DMS114 treated with DMSO at 0.1 percent for 48 hours (cell line): Measurements from ENCODE around the gene TSPAN5.
"Not testable (repeated sequence)": the region's sequence is repeated elsewhere in the genome, so short reads cannot be mapped to it uniquely, and the experiment has no call there.

Source experiments
- DNase-seq: peaks from one replicate; lab custom pipeline; 2025; ENCODE audit not compliant: unreplicated experiment; lab: John Stamatoyannopoulos, UW

TSPAN5 gene

DNA sequence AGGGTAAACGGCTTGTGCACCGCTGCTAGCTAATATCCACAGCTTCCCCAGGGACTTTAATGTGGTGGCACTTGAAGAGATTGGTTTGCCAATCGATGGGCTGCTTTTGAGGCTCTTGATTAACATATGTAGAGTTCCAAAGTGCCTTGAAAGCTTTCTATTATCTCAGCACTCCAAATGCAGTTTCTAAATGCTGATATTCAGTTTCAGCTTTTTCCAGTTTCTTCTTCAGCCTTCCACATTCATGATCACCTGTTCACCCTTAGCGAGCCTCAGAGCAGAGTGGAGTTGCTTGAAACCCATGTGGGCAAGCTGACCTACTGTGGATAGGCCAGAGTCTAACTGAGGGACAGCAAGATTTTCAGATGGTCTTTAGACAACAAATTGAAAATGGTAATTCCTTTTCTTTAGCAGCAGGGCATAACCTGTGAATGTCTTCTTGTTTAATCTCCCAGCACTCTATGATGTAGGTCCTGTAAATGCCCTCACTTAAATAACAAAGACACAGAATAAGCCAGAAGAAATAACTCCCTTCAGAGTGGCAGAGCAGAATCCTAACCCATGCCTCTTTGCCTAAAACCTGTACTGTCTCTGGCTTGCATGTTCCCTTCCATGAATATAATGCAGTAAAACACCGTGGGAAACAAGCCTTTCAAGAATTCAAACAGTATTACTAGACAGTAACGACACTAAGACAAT lies 99.8 kb downstream of the TSPAN5 start:
- no peak for DNase-seq

DNA sequence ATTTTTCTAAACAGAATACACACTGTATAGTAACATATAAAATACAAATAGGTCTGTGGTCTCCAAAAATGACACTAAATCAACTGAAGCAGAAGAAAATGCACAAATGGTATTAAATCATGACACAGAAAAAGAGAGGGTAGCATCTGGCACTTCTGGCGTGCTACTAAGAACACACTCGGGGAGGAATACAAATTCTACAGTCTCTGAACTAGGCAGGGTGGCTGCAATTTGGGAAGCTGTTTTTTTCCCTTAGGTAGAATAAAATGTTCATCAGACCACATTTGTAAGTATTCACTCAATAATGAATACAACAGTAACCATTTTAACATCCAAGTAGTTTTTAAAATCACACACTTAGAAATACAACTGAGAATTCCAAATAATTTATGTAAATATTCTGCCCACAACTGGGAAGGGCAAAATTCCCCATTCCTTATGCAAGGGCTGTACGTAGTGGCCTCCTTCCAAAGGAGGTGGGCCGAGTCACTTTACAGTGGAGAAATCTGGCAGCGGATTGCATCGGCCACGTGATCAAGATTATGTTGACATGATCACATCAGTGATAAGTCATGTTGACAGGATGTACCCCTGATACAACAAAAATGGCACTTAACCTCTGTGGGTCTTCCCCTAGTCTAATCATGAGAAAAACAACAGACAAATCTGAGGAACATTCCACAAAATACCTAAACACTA lies 101.1 kb downstream of the TSPAN5 start:
- DNase-seq: no peak

DNA sequence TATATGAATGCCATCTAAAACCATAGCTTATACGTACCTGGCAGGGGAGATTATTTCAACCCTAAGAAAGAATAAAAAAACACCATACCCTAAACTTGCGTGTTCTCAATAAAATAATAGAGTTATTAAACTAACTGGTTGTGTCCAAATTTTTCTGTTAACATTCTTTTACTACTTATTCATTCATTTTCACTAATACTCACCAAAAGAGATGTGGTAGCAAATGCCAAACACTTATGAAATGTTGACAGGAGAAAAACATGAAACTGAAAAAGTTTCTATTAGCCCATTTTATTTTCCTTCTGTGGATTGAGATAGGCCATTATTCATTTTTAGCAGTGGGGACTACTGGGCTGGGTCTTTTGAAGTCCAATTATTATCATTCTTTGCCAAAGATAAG lies 102.0 kb downstream of the TSPAN5 start:
- DNase-seq: no peak

DNA sequence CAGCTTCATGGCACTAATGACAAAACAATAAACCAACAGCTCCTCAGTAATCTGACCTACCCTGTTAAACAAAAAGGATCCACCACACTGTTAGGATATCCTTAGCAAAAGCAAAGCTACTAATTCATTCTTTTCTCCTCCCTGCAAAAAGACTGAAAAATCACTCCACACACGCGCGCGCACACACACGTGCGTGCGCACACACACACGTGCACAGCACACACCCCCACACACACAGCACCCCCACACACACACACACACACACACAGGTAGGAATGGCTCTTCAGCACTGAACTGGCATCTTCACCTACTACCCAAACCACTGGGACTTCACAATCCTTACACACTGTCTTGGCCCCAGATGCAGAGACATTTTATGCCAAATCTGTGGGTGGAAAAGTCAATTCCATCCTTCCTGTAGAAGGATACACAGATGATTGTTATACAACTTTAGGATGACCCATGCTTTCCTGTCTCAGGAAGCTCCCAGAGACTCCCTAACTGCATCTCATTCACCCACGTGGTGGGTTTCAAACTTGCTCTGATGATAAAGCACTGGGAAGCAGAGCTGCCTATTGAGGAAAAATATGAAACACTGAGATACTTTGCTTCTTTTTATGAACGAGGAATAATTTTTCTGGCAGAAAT lies 102.5 kb downstream of the TSPAN5 start:
- DNase-seq: no peak

DNA sequence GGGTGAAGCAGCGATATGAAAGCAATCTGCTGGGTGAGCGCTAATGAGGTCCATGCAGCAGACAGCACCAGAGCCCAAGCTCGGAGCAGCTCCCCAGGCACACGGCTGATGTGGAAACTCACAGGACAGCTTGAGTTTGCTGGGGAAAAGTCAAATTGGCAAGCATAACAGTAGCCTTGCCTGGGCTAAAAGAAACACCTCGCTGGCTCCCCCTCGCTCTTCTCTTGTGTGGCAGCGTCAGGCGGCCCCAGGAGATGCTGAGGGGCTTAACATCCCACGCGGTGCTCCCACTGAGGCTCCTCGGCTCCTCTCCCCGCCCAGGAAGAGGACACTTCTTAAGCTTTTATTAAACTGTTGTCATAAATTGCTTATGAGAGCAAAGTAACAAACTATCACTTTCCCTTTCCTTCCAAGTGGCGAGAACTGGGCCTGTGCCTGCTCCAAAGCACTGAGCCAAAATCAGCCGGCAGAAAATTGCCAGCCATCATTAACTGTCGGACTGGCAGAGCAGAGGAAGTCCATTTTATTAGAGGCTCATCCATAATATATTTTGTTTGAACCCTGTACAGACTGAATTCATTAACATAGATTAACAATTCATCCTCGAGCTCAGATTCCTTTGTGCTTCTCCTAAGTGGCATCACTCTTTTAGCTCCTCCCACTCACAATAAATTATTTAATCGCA lies 111.4 kb downstream of the TSPAN5 start:
- DNase-seq: no peak

DNA sequence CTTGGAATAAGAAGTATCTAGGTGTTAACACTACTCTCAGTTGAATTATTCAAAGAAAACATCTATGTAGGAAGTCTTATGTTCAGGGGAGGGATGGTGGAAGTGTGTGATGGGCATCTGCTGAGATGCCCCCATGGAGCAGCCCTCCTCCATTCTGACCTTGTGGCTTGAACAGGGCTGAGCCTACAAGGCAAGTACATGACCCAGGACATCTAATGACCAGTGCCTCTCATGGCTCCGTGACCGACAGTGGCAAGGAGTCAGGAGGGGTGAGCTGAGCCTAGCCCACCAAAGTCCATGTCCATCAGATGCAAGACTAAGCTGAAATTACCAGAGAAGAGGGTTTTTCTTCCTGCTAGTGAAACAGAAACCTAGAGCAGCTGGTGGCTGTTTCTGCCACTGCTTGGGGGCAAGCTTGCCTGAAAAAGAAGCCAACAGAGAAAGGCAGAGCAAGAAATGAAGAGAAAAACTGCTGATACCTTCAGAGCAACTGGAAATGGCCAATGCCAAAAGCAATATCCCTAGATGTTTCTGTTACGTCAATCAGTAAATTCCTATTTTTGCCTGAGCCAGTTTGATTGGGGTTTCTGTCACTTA lies 113.5 kb downstream of the TSPAN5 start:
- DNase-seq: no peak

DNA sequence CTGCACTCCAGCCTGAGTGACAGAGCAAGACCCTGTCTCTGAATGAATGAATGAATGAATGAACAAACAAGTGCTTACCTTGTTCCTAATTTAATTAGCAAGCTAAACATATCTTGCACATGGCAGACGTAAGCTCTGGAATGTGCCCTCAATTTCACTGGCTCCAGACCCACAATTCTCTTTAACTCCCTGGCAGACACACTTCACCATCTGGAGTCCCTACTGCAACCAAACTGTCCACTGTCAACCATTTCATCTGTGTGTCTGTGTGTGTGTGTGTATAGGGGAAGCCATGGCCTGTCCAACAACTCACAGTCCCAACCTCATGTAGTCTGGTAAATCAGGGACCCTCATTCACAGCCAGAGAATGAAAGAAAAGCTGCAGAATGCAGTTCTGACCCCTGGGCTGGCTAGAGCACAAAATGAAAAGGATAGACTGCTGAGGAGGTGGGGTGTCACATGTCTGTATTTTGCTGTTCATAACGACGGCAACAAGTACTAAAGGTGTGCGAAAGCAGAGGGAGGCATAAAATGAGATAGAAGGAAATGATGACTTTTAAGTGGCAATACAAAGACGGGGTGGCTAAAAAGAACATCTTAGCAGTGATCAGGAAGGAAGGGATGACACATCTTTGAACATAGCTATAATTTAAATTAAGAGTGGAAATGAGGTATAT lies 114.1 kb downstream of the TSPAN5 start:
- DNase-seq: no peak

DNA sequence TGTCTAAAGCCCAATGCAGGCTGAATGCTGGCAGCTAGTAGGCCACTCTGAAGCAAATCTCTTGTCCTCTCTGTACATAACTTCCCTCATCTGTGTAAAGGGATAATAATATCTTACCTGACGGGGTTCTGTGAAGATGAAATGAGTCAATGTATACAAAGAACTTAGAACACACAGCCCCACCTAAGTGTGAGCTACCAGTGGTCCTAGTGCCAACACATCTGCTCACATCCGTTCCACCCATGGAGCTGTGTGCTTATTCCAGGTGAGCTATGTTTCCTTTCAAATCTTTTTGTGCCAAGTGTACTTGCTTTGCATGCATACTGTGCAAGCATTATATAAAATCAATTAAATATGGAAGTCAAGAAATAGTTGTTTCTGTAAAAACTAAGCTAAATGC lies 116.4 kb downstream of the TSPAN5 start:
- DNase-seq: no peak

DNA sequence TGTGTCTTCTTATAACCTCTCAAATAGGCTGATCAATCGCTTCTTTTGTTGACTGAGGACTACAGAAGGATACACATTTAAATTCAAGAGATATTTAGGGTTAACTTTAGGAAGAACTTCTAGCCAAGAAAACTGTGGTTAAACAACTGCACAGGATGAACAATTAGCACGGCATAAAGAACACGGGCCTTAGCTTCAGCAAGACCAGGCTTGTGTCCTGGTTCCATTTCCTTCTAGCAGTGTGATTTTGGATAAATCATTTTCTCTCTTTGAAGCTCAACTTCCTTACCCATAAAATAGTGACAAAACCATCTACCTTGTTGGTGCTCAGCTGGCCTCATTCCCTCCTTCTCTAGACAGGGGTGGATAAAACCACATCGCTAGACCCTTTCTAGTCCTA lies 117.6 kb downstream of the TSPAN5 start:
- no peak for DNase-seq

DNA sequence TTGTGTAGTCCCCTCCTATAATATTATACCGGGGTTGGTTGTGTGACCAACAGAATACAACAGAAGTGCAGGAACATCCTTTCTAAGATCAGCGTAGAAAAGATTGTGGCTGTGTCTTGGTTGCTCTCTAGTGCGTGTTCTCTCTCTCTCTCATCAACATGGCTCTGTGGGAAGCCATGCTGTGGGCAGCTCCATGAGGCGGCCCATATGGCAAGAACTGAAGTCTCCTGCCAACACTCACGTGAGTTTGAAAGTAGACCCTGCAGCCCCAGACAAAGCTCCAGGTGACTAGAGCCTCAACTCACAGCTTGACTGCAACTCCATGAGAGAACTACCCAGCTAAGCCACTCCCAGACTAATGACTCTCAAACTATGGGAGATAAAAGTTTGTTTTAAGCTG lies 118.7 kb downstream of the TSPAN5 start:
- DNase-seq: no peak

DNA sequence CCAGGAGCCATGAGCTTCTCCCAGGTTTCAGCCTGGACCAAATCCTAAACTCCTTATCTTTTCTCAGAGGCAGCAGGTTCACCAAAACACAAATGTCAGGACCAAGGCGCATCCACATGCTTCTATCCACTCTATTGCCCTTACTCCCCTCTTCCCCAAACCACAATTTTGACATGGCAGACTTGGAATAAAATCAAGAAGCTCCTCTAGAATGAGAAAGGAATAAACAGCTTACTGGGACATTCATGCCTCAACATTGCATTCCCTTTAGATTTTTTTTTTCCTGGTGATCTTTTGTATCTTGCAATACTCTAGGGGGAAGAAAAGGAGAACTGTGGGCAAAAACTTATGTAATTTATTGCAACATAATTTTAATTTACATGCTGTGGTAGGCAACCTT lies 119.1 kb downstream of the TSPAN5 start:
- DNase-seq: no peak

DNA sequence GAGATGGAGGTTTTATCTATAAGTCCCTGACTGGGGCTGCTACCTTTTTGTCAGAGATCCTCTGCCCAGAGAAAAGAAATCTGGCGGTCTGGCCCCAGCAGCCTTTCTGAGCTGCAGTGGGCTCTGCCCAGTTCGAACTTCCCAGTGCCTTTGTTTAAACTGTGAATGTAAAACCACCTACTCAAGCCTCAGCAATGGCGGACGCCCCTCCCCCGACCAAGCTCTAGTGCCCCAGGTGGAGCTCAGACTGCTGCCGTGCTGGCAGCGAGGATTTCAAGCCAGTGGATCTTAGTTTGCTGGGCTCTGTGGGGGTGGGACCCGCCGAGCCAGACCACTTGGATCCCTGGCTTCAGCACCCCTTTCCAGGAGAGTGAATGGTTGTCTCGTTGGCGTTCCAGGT lies 121.8 kb downstream of the TSPAN5 start:
- DNase-seq: no peak

DNA sequence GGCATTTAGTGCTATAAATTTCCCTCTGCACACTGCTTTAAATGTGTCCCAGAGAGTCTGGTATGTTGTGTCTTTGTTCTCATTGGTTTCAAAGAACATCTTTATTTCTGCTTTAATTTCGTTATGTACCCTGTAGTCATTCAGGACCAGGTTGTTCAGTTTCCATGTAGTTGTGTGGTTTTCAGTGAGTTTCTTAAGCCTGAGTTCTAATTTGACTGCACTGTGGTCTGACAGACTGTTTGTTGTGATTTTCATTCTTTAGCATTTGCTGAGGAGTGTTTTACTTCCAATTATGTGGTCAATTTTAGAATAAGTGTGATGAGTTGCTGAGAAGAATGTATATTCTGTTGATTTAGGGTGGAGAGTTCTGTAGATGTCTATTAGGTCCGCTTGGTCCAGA lies 124.3 kb downstream of the TSPAN5 start:
- DNase-seq: not testable (repeated sequence)

DNA sequence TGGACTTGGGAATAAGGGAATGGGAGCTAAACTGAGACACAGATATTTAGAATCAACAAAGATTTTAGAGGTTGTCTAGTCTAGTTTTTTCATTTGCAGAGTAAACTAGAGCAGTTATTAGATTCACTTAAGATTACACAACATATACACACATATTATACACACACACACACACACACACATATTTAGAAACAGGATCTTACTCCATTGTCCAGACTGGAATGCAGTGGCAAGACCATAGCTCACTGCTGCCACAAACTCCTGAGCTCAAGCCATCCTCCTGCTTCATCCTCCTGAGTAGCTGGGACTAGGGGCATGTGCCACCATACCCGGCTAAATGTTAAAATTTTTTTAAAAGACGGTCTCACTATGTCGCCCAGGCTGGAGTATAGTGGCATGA lies 127.8 kb downstream of the TSPAN5 start:
- DNase-seq: no peak

DNA sequence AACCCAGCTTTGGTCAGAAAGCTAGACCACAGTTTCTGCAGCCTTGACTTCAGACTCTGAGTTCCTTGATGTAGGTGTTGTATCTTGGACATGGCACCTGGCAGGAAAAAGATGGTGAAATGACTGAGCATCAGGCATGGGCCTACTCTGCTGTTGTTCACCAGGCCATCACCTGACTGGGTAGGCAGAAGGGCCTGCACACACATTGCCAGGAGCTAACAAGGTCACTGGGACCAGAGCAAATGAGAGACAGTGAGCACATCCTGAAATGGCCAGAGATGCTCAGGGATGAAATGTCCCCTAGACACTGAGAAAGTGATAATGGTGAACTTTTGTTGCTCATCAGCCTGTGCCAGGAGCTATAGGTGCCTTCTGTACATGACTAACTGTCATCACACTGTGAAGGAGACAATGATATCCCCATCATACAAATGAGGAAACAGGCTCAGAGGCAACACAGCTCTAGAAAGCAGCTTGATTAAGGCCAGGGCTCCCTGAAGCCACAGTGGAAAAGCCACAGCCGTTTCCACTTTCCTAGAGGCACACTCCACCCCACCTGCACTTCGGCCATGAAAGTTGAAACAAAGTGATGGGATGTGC lies 128.3 kb downstream of the TSPAN5 start:
- DNase-seq: no peak

DNA sequence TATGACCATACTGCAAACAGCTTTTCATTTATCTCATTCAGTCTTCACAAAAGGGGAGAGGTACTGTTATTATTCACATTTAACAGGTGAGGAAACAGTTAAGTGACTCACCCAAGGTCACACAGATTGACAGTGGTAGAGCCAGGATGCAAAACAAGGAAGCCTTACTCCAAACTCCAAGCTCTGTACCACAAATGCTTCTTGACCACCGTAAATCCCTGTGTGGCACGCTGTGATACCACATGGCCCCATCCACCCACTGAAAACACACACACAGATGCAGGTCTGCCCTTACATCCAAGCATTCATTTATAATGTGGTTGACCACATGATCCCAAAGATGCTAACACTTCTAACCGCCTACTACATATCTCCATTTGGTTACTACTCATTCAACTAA lies 129.5 kb downstream of the TSPAN5 start:
- no peak for DNase-seq

DNA sequence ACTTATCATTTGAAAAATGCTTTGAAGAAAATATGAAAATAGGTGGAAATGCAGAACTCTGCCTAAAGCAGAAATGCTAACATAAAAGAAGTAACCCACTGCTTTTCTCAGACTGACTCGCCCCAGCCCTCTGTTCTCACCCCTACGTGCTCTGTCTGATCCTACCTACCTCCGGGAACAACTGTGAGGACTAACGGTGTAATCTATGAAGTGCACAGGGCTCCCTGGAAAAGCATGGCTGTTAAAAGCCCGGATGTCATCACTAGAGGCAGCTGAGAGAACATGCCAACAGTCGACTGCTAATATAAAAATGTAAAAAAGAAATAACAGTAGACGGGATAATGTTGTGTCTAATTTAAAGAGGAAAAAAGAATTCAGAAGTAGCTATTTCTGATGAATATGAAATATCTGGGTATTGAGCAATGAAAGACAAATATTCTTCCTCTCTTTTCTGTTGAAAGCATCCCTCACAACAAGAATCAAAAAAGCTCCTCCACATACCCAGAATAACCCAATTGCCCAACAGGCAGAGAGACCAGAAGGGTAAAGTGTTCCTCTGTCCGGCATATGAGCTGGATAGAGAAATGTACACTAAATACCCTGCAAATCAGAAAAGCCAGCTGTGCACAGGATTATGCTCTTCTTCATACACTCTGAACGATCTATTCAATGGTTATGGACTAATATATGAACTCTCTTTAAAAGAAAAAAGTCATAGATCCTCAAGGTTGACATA lies 130.7 kb downstream of the TSPAN5 start:
- no peak for DNase-seq

DNA sequence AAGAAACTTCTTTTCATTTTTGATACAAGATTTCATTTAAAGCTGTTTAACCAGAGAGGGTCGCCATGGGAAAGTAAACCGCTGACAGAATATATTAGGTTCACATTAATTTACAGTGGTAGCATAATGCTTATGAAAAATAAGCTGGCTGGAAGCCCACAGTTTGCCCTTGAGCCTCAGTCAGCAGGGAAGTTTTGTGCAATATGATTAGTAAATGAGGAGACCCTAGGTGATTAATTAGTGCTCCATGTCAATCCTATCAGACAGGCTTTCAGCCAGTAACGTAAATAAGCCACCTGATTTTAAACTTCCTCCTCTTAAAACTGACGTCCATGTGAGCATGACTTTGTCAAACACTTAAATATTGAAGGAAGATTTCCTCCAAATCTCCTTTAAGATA lies 134.2 kb downstream of the TSPAN5 start:
- DNase-seq: no peak

DNA sequence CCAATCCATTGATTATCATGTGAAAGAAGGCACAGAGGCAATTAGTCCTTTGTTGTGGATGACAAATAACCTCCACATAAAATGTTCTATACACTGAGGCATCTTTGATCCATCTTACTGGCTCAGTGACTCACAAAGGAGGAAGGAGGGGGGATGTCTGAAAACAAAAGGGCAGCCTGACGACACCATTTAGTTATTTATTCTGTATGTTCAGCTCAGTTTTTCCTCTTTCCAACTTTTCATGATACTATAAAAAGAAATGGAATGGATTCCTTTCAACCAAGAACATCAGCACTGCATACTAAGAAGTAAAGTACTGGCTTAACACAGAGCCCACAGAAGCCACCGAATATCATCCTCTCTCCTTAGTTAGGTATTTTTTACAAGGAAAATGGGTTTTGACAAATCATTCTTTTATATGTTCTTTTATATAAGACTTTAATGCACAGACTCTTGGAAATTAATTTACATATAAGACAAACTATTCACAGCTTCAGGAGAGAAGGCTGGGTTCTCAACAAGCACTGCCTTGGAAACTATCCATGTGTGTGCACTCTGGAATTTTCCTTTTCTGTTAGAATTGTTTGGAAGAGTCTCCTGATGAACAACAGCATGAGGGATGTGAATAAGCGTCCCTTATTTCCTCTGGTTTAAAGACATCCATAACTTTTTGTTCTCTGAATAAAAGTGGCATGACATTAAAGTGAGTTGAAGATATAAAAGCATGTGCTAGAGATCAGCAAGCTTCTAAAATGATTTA lies 135.6 kb downstream of the TSPAN5 start:
- DNase-seq: no peak
